Measurements from ENCODE around the gene PIAS4. TPM values are rescaled to one million over a fixed set of nuclear protein-coding genes. Genes with fewer than 3 reads are reported as not detected.

PIAS4 gene
- total and polyA plus RNA-seq, 8 donors: 6.6 to 93.6 (median 16.1) TPM

- H3K27me3 ChIP-seq: no peaks in the 10 kb centered on the region
- 67 to 81% (median 70%) methylated on average over 22 to 40 of the region's 40 CpGs for WGBS, 5 donors
- intact Hi-C loops (cut with DNase I; ENCODE audit: low total_unique reads): loop anchor here (10.0 kb wide), 1 partner anchor 202 kb away; the partner anchor contains the start of genes ANKRD24 and SIRT6
- TF ChIP-seq POLR2A (IDR thresholded peaks at IDR 0.05) (no peak), EP300 (IDR thresholded peaks at IDR 0.05) (no peak), POLR2AphosphoS5 (IDR thresholded peaks at IDR 0.05) (no peak), CTCF (IDR thresholded peaks at IDR 0.05) (no peak)
- H3K4me1 ChIP-seq: peaks cover 35 to 89% (median 54%) of the 10 kb centered on the region in 4 donors
- peak overlapping the region; percentile 1 to 99 (median 96) for H3K27ac ChIP-seq
- H3K9me3 ChIP-seq: no peaks in the 10 kb centered on the region
- peak overlapping the region in 3 of 4 donors; percentile 67 to 92 (median 74) for H3K4me3 ChIP-seq
- H3K36me3 ChIP-seq: peaks cover 64 to 66% (median 64%) of the 10 kb centered on the region in 4 donors
- DNase-seq: peak in 1 of 2 donors; percentile 29
These were observed 24.6 kb upstream of the PIAS4 start for GRCh38 chr19:3982701-3983541.

- H3K27me3 ChIP-seq: no peaks in the 10 kb centered on the region
- peaks cover 35 to 87% (median 56%) of the 10 kb centered on the region in 4 donors for H3K4me1 ChIP-seq
- WGBS, 5 donors: 43 to 54% (median 45%) methylated on average over 6 to 7 of the region's 7 CpGs
- H3K4me3 ChIP-seq: peak overlapping the region; percentile 67 to 100 (median 83)
- peaks cover 58 to 60% (median 58%) of the 10 kb centered on the region in 4 donors for H3K36me3 ChIP-seq
- no peaks in the 10 kb centered on the region for H3K9me3 ChIP-seq
- DNase-seq: peak in 1 of 2 donors; percentile 17
- H3K27ac ChIP-seq: peak overlapping the region; percentile 20 to 99 (median 96)
- TF ChIP-seq POLR2A (IDR thresholded peaks at IDR 0.05): no peak
- no peak for TF ChIP-seq POLR2AphosphoS5 (IDR thresholded peaks at IDR 0.05)
- TF ChIP-seq EP300 (IDR thresholded peaks at IDR 0.05): no peak
- no peak for TF ChIP-seq CTCF (IDR thresholded peaks at IDR 0.05)
- intact Hi-C loops (cut with DNase I; ENCODE audit: low total_unique reads): loop anchor here (10.0 kb wide), 1 partner anchor 201 kb away; the partner anchor contains the start of genes ANKRD24 and SIRT6
These were observed 24.0 kb upstream of the PIAS4 start for GRCh38 chr19:3983542-3983914.

GRCh38 chr19:3983936-3984583 is 23.5 kb upstream of the PIAS4 start:
- WGBS, 5 donors: 9 to 19% (median 15%) methylated on average over 12 to 30 of the region's 30 CpGs
- Histone ChIP-seq H3K27ac (peak overlapping the region; percentile 20 to 99 (median 96)), H3K4me1 (peaks cover 35 to 83% (median 56%) of the 10 kb centered on the region in 4 donors), H3K36me3 (peaks cover 53 to 54% (median 53%) of the 10 kb centered on the region in 4 donors), H3K9me3 (no peaks in the 10 kb centered on the region), H3K4me3 (peak overlapping the region; percentile 67 to 100 (median 83)), H3K27me3 (no peaks in the 10 kb centered on the region)
- intact Hi-C loops (cut with DNase I; ENCODE audit: low total_unique reads): loop anchor here (10.0 kb wide), 1 partner anchor 201 kb away; the partner anchor contains the start of genes ANKRD24 and SIRT6
- TF ChIP-seq POLR2AphosphoS5 (IDR thresholded peaks at IDR 0.05) (peak in 1 of 3 donors; percentile 54), EP300 (IDR thresholded peaks at IDR 0.05) (no peak)
- peak in 1 of 2 donors; percentile 57 for DNase-seq

GRCh38 chr19:3984584-3984907 is 23.0 kb upstream of the PIAS4 start:
- no peak for TF ChIP-seq CTCF (IDR thresholded peaks at IDR 0.05)
- TF ChIP-seq POLR2A (IDR thresholded peaks at IDR 0.05): no peak
- intact Hi-C loops (cut with DNase I; ENCODE audit: low total_unique reads): loop anchor here (10.0 kb wide), 1 partner anchor 200 kb away; the partner anchor contains the start of genes ANKRD24 and SIRT6

More at GRCh38 chr19:3984584-3984907, 23.0 kb upstream of the PIAS4 start:
- 0 to 1% (median 0%) methylated on average over 10 of the region's 10 CpGs for WGBS, 5 donors
- Histone ChIP-seq H3K4me3 (peak overlapping the region; percentile 67 to 100 (median 83)), H3K9me3 (no peaks in the 10 kb centered on the region), H3K36me3 (peaks cover 48 to 50% (median 48%) of the 10 kb centered on the region in 4 donors), H3K4me1 (peaks cover 35 to 81% (median 57%) of the 10 kb centered on the region in 4 donors), H3K27me3 (no peaks in the 10 kb centered on the region), H3K27ac (peak overlapping the region; percentile 91 to 99 (median 96))
- DNase-seq: no peak
